Activated CD4-positive, alpha-beta T cell treated with anti-CD3 and anti-CD28 coated beads for 1 hour (primary cell): Measurements from ENCODE around the gene TMOD4.

Source experiments
- DNase-seq: peaks from one replicate; pipeline ENCODE4 v3.0.0-alpha.2; 2020

The TMOD4 gene

GRCh38 chr1:151137789-151138188, 38.0 kb downstream of the TMOD4 start:
- DNase-seq, result no peak

GRCh38 chr1:151135433-151136385, 40.1 kb downstream of the TMOD4 start:
- DNase-seq, result no peak

GRCh38 chr1:151134991-151135390, 40.8 kb downstream of the TMOD4 start:
- DNase-seq, result no peak

- no peak for DNase-seq
These were observed 41.4 kb downstream of the TMOD4 start for GRCh38 chr1:151134396-151134795.

- no peak for DNase-seq
These were observed 42.6 kb downstream of the TMOD4 start for GRCh38 chr1:151133018-151133806.

GRCh38 chr1:151132335-151133017, 43.3 kb downstream of the TMOD4 start:
- DNase-seq, result no peak

- no peak for DNase-seq
These were observed 44.0 kb downstream of the TMOD4 start for GRCh38 chr1:151131701-151132334.

- DNase-seq, result peak; percentile 72
These were observed 44.7 kb downstream of the TMOD4 start for GRCh38 chr1:151130987-151131586.

GRCh38 chr1:151128800-151129199, 47.0 kb downstream of the TMOD4 start:
- no peak for DNase-seq

- no peak for DNase-seq
These were observed 50.9 kb downstream of the TMOD4 start for GRCh38 chr1:151124763-151125403.
